ENCODE measurements around the gene GLT8D1. TPM values are rescaled to one million over a fixed set of nuclear protein-coding genes. Genes with fewer than 3 reads are reported as not detected.

GLT8D1 gene
- total and polyA plus RNA-seq, 2 experiments from 2014 or later: 30.0 to 40.8 TPM

GRCh38 chr3:52715714-52716305 is 10.2 kb upstream of the GLT8D1 start:
- Mint-ChIP-seq H3K4me1 (peaks cover 12% of the 10 kb centered on the region), H3K4me3 (peak overlapping the region; percentile 55; the same call in 2 of the 3 replicates), H3K27me3 (ENCODE audit: insufficient read depth, low read depth, poor library complexity) (peaks cover 5% of the 10 kb centered on the region), H3K9me3 (no peaks in the 10 kb centered on the region), H3K36me3 (ENCODE audit: low read depth) (peaks cover 7% of the 10 kb centered on the region; the same call in 2 of the 3 replicates), H3K27ac (peak overlapping the region; percentile 69)
- Histone ChIP-seq H3K4me2 (peak overlapping the region; percentile 92), H4K20me1 (replicated peaks; ENCODE audit: insufficient read depth) (no peaks in the 10 kb centered on the region), H3K27me3 (ENCODE audit: insufficient read depth) (no peaks in the 10 kb centered on the region), H3K79me2 (replicated peaks; ENCODE audit: insufficient read depth) (no peaks in the 10 kb centered on the region; the same call in 1 of the 2 replicates), H2AFZ (no peak overlapping the region), H3K9me2 (ENCODE audit: insufficient read depth) (no peaks in the 10 kb centered on the region), H3F3A (replicated peaks; ENCODE audit: low read depth) (peaks cover 6% of the 10 kb centered on the region; the same call in 1 of the 2 replicates), H3K4me3 (no peak overlapping the region), H3K4me1 (ENCODE audit: insufficient read depth) (peaks cover 7% of the 10 kb centered on the region; the same call in 1 of the 2 replicates), H3K36me3 (ENCODE audit: insufficient read depth) (no peaks in the 10 kb centered on the region), H3K27ac (ENCODE audit: low read depth) (peak overlapping the region; percentile 90; the same call in 1 of the 2 replicates)
- no peak for TF ChIP-seq ZNF114 (CRISPR knock-in tag; IDR thresholded peaks at IDR 0.05)
- TF ChIP-seq STAT1 (IDR thresholded peaks at IDR 0.05; ENCODE audit: unreplicated experiment): no peak
- no peak for TF ChIP-seq ZNF462 (CRISPR knock-in tag; IDR thresholded peaks at IDR 0.05)
- TF ChIP-seq CREB1 (CRISPR knock-in tag; IDR thresholded peaks at IDR 0.05; ENCODE audit: low read depth): no peak
- no peak for TF ChIP-seq JUNB (IDR thresholded peaks at IDR 0.05; ENCODE audit: unreplicated experiment)
- no peak for TF ChIP-seq ZNF331 (CRISPR knock-in tag; IDR thresholded peaks at IDR 0.05; ENCODE audit: low read depth)
- no peak for TF ChIP-seq ETS1 (IDR thresholded peaks at IDR 0.05)
- no peak for TF ChIP-seq EZH2phosphoT487 (IDR thresholded peaks at IDR 0.05; ENCODE audit: unreplicated experiment)
- no peak for TF ChIP-seq CTCF (conservative IDR thresholded peaks at IDR 0.05; ENCODE audit: low read depth in 2 of 2)
- no peak for TF ChIP-seq EZH2 (IDR thresholded peaks at IDR 0.05; ENCODE audit: low read depth, unreplicated experiment)
- TF ChIP-seq NANOG (IDR thresholded peaks at IDR 0.05; ENCODE audit: borderline replicate concordance): no peak
- TF ChIP-seq POLR2AphosphoS5 (IDR thresholded peaks at IDR 0.05; ENCODE audit: low read depth): no peak
- TF ChIP-seq REST (IDR thresholded peaks at IDR 0.05; ENCODE audit: unreplicated experiment): no peak
- DNase-seq (ENCODE audit: low spot score): no peak
- no peak for ATAC-seq

All from GM23338 (cell line).